SK-N-SH (cell line): ENCODE data around the gene PTTG1IP. TPM values are rescaled to one million over a fixed set of nuclear protein-coding genes. Genes with fewer than 3 reads are reported as not detected.
A peak's percentile ranks its signal among the peaks of the same experiment; 100 is the strongest.

Experiments
- CTCF ChIA-PET: fragments of 300-600, 350-600 bp; formaldehyde crosslinking; extraction: SDS; loops from one replicate; lab custom pipeline; 2021; lab: Yijun Ruan, JAX
- POLR2A ChIA-PET: fragments of 350-600 bp; sonication (Branson Sonifier 250); formaldehyde crosslinking; extraction: SDS; loops from one replicate; lab custom pipeline; 2020; ENCODE audit warnings: antibody characterized with exemption, inconsistent platforms; lab: Yijun Ruan, JAX
- DNase-seq: peaks from one replicate; pipeline ENCODE4 v3.0.0; 2012
- H2AFZ ChIP-seq: fragments of 200-600 bp; sonication (generic); 2 replicates; pipeline ENCODE4 v1.8.1; 2016; ENCODE audit warnings: antibody characterized with exemption, mild to moderate bottlenecking, low read depth
- H3F3A ChIP-seq: fragments of 200-600 bp; sonication (generic); replicated peaks from 2 replicates; pipeline ENCODE3; 2016; ENCODE audit warnings: antibody characterized with exemption, mild to moderate bottlenecking; ENCODE audit not compliant: insufficient read depth
- H3K27ac ChIP-seq, 2 experiments: fragments of 200-500 bp in 1 of 2; fragments of 200-600 bp in 1 of 2; sonication (Bioruptor generic) in 1 of 2; sonication (generic), shearing (Covaris generic) in 1 of 2; 2 replicates each; pipeline versions ENCODE4 v1.5.1 to v1.6.1; 2014 to 2016; ENCODE audit warnings: low read depth in 2 of 2, inconsistent platforms in 1 of 2, low read length in 1 of 2, mild to moderate bottlenecking in 1 of 2, mixed read lengths in 1 of 2
- H3K27me3 ChIP-seq: fragments of 200-600 bp; sonication (generic), shearing (Covaris generic); 2 replicates; pipeline ENCODE4 v1.6.1; 2016; ENCODE audit warnings: mixed run types; ENCODE audit not compliant: insufficient read depth
- H3K36me3 ChIP-seq, 2 experiments: fragments of 200-500 bp in 1 of 2; fragments of 200-600 bp in 1 of 2; sonication (Bioruptor generic) in 1 of 2; sonication (generic) in 1 of 2; replicated peaks in 1 of 2; 2 replicates each; pipeline versions ENCODE3 to v1.5.1; 2014 to 2016; ENCODE audit warnings: low read length in 1 of 2, mild to moderate bottlenecking in 1 of 2; ENCODE audit not compliant: insufficient read depth in 2 of 2, control insufficient read depth in 1 of 2
- H3K4me1 ChIP-seq, 2 experiments: fragments of 200-500 bp in 1 of 2; fragments of 200-600 bp in 1 of 2; sonication (Bioruptor generic) in 1 of 2; sonication (generic), shearing (Covaris generic) in 1 of 2; 2 replicates each; pipeline versions ENCODE4 v1.5.1 to v1.6.1; 2014 to 2016; ENCODE audit warnings: low read depth in 1 of 2, low read length in 1 of 2, mixed run types in 1 of 2; ENCODE audit not compliant: insufficient read depth in 2 of 2, control insufficient read depth in 1 of 2
- H3K4me2 ChIP-seq: fragments of 200-600 bp; sonication (generic), shearing (Covaris generic); 2 replicates; pipeline ENCODE4 v1.6.1; 2017; ENCODE audit warnings: mixed run types
- H3K4me3 ChIP-seq, 2 experiments: fragments of 200-500 bp in 1 of 2; fragments of 200-600 bp in 1 of 2; sonication (Bioruptor generic) in 1 of 2; sonication (generic), shearing (Covaris generic) in 1 of 2; 2 replicates each; pipeline versions ENCODE4 v1.5.1 to v1.8.1; 2014 to 2016; ENCODE audit warnings: low read depth in 2 of 2, inconsistent platforms in 1 of 2, low read length in 1 of 2, mild to moderate bottlenecking in 1 of 2, mixed read lengths in 1 of 2, moderate library complexity in 1 of 2
- H3K79me2 ChIP-seq: fragments of 200-600 bp; sonication (generic); 2 replicates; pipeline ENCODE4 v1.8.1; 2017; ENCODE audit warnings: mild to moderate bottlenecking; ENCODE audit not compliant: insufficient read depth
- H3K9ac ChIP-seq: fragments of 200-600 bp; sonication (generic); 2 replicates; pipeline ENCODE4 v1.6.1; 2017; ENCODE audit warnings: mixed run types
- H3K9me2 ChIP-seq: fragments of 200-600 bp; sonication (generic); 2 replicates; pipeline ENCODE4 v1.6.1; 2017; ENCODE audit warnings: mixed run types
- H3K9me3 ChIP-seq: fragments of 200-600 bp; sonication (generic); 2 replicates; pipeline ENCODE4 v1.6.1; 2017; ENCODE audit warnings: mixed run types, mild to moderate bottlenecking, moderate library complexity
- H4K20me1 ChIP-seq: fragments of 200-600 bp; sonication (generic); 2 replicates; pipeline ENCODE4 v1.6.1; 2017; ENCODE audit warnings: mild to moderate bottlenecking, mixed run types; ENCODE audit not compliant: insufficient read depth
- EZH2phosphoT487 ChIP-seq: fragments of 200-600 bp; sonication (generic); IDR thresholded peaks from 2 replicates; pipeline ENCODE4 v1.6.1; 2017; ENCODE audit warnings: low read depth, mixed run types, mild to moderate bottlenecking, antibody characterized with exemption, moderate library complexity, borderline replicate concordance
- FOSL2 ChIP-seq: IDR thresholded peaks from 2 replicates; pipeline ENCODE4 v1.4.0; 2012; ENCODE audit warnings: low read depth, mild to moderate bottlenecking, moderate library complexity, borderline replicate concordance
- FOXJ3 ChIP-seq: sonication (generic); formaldehyde crosslinking; IDR thresholded peaks from 2 replicates; pipeline ENCODE4 v1.5.1; 2020; ENCODE audit warnings: mild to moderate bottlenecking, missing genetic modification reagents
- GABPA ChIP-seq: IDR thresholded peaks from 2 replicates; pipeline ENCODE4 v1.4.0; 2012; ENCODE audit warnings: low read depth, mild to moderate bottlenecking
- MXI1 ChIP-seq: IDR thresholded peaks from 2 replicates; pipeline ENCODE4 v1.6.1; 2012; ENCODE audit warnings: mild to moderate bottlenecking, low read depth, low read length, improper control_type of control experiment
- NRF1 ChIP-seq: IDR thresholded peaks from 2 replicates; pipeline ENCODE4 v1.6.1; 2012; ENCODE audit warnings: low read depth, mild to moderate bottlenecking, low read length
- RAD21 ChIP-seq: IDR thresholded peaks from 2 replicates; pipeline ENCODE4 v1.6.1; 2012; ENCODE audit warnings: mild to moderate bottlenecking, low read length
- SIN3A ChIP-seq: IDR thresholded peaks from 2 replicates; pipeline ENCODE4 v1.6.1; 2012; ENCODE audit warnings: low read depth, mild to moderate bottlenecking, low read length, moderate library complexity, borderline replicate concordance
- WGBS: methylation state at CpG from one replicate; pipeline ENCODE4 v1.1.6; 2017; ENCODE audit warnings: low lambda C conversion rate; 5-methylcytosine and 5-hydroxymethylcytosine counted together
- polyA plus RNA-seq, 3 experiments: library from polyadenylated mRNA; depleted of rRNA; stranded (reverse); fragments of >200 nt; gene quantifications; 2 replicates each; pipeline ENCODE4 v1.2.3, GENCODE V29; 2012
- TF ChIP-seq, protein P1 (sequence below): IDR thresholded peaks from 2 replicates; pipeline ENCODE4 v1.6.1; 2012; ENCODE audit warnings: mild to moderate bottlenecking, low read depth, low read length, moderate library complexity
- TF ChIP-seq, protein P2 (sequence below): IDR thresholded peaks from 2 replicates; pipeline ENCODE4 v1.4.0; 2012; ENCODE audit warnings: low read depth, borderline replicate concordance
- TF ChIP-seq, protein P3 (sequence below): fragments of 150-350 bp; IDR thresholded peaks from 2 replicates; pipeline ENCODE4 v1.6.1; 2017; ENCODE audit warnings: antibody characterized with exemption, low read length, low read depth, borderline replicate concordance
- TF ChIP-seq, protein P4 (sequence below): IDR thresholded peaks from 2 replicates; pipeline ENCODE4 v1.4.0; 2012; ENCODE audit warnings: low read depth

The PTTG1IP gene
- polyA plus RNA-seq, 1 of the 3 experiments (the other 2 are of a cell fraction), result 171 TPM

DNA sequence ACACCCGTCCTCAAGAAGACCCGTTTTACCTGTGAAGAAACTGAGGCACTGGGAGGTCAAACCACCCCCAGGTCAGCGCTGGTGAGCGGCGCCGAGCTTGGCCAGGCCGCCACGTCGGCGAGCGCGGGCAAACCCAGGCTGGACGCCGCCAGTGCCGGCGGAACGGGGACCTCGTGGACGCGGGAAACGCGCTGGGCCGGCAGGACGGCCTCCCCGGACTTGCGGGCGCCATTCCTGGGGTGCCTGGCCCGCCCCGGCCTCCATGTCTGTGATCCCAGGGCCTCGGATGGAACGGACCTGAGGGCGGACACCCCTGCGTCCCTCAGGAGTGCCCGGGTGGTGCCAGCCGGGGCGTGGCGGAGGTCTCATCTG lies 54.9 kb downstream of the PTTG1IP start:
- ChIA-PET POLR2A (no interaction called here), CTCF (no interaction called here)
- Histone ChIP-seq H3K79me2 (peaks cover 38% of the 10 kb centered on the region), H3K4me1 (peaks cover 8 to 28% of the 10 kb centered on the region in 2 experiments; a peak in 3 of 4 replicates), H3K9me2 (no peaks in the 10 kb centered on the region), H3K27me3 (no peaks in the 10 kb centered on the region), H3K9ac (peak overlapping the region; percentile 79; the same call in 1 of the 2 replicates), H2AFZ (peak overlapping the region; percentile 78; the same call in 1 of the 2 replicates), H3K36me3 (peaks cover 0 to 3% of the 10 kb centered on the region in 2 experiments), H3F3A (peaks cover 12% of the 10 kb centered on the region), H3K27ac (peak overlapping the region in 1 of 2 experiments; percentile 76; a peak in 2 of 4 replicates), H3K4me2 (peak overlapping the region; percentile 84), H4K20me1 (peaks cover 36% of the 10 kb centered on the region), H3K9me3 (peaks cover 7% of the 10 kb centered on the region; the same call in 1 of the 2 replicates), H3K4me3 (peak overlapping the region; percentile 60 to 75)
- DNase-seq, result no peak
- TF ChIP-seq MXI1 (no peak), NRF1 (no peak), SIN3A (no peak), RAD21 (no peak), EZH2phosphoT487 (no peak), GABPA (no peak), FOSL2 (no peak)
- TF ChIP-seq, protein P1, sequence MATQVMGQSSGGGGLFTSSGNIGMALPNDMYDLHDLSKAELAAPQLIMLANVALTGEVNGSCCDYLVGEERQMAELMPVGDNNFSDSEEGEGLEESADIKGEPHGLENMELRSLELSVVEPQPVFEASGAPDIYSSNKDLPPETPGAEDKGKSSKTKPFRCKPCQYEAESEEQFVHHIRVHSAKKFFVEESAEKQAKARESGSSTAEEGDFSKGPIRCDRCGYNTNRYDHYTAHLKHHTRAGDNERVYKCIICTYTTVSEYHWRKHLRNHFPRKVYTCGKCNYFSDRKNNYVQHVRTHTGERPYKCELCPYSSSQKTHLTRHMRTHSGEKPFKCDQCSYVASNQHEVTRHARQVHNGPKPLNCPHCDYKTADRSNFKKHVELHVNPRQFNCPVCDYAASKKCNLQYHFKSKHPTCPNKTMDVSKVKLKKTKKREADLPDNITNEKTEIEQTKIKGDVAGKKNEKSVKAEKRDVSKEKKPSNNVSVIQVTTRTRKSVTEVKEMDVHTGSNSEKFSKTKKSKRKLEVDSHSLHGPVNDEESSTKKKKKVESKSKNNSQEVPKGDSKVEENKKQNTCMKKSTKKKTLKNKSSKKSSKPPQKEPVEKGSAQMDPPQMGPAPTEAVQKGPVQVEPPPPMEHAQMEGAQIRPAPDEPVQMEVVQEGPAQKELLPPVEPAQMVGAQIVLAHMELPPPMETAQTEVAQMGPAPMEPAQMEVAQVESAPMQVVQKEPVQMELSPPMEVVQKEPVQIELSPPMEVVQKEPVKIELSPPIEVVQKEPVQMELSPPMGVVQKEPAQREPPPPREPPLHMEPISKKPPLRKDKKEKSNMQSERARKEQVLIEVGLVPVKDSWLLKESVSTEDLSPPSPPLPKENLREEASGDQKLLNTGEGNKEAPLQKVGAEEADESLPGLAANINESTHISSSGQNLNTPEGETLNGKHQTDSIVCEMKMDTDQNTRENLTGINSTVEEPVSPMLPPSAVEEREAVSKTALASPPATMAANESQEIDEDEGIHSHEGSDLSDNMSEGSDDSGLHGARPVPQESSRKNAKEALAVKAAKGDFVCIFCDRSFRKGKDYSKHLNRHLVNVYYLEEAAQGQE, result no peak
- no CpG with 5 or more reads among the region's 37 CpGs for WGBS

DNA sequence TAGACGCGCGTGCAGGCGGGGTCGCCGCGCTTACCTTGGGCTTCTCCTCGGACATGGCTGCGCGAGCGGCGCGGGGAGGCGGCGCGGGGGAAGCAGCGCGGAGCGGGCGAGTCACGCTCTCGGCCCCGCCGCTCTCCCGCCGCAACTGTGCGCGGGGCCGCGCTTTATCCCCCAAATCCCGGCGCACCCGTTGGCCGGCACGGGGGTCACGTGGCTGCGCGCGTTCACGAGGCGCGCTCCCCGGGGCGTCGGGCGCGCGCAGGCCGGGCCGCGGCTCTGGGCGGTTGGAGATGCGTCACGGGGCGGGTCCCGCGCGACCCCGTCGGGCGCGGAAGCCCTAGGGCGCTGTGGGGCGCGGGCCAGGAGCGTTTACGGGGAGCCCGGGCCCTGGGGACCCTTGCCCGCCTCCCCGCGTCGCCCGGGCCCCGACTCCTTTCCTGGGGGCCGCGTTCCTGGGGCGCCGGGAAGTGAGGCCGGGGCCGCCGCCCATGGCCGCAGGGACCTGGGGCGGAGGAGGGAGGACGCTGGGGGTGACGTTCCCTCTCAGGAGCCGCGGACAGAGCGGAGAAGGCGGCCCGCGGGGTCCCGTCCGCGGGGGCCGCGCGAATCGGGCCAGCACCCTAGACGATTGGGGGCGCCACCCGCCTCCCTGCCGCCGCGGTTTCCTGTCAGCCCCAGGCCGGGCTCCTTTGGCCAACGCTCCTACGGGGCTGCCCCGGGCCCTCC lies 55.4 kb downstream of the PTTG1IP start, which contains the start of gene SUMO3:
Gene SUMO3 (minus strand): TSS at position 149 of the 726 bp plus-strand sequence. CDS start 94 bp downstream, at position 55.
- peaks cover 12% of the 10 kb centered on the region for H3F3A ChIP-seq
- CTCF ChIA-PET, result interaction anchor here (0.6 kb wide), 1 partner anchor 114 kb away, joined by 3 read pairs; no protein-coding TSS in a partner anchor
- no peaks in the 10 kb centered on the region for H3K9me2 ChIP-seq
- peaks cover 6% of the 10 kb centered on the region; the same call in 1 of the 2 replicates for H3K9me3 ChIP-seq
- WGBS, result 0% methylated on average over 11 of the region's 108 CpGs
- H3K9ac ChIP-seq, result peak within 1 kb of the TSS; percentile 79
- H3K27me3 ChIP-seq, result no peaks in the 10 kb centered on the region
- H2AFZ ChIP-seq, result peak within 1 kb of the TSS; percentile 78; the same call in 1 of the 2 replicates
- POLR2A ChIA-PET, result interaction anchor here (0.9 kb wide), 2 partner anchors 10 to 17 kb away, joined by 3 to 4 read pairs; partner anchors contain the start of gene UBE2G2
- peak within 1 kb of the TSS; percentile 75 to 87 for H3K4me3 ChIP-seq
- peaks cover 38% of the 10 kb centered on the region for H4K20me1 ChIP-seq
- DNase-seq, result peak; percentile 98
- peaks cover 44% of the 10 kb centered on the region for H3K79me2 ChIP-seq
- H3K27ac ChIP-seq, result peak within 1 kb of the TSS in 1 of 2 experiments; percentile 88; a peak in 3 of 4 replicates
- H3K4me1 ChIP-seq, result peaks cover 8 to 28% of the 10 kb centered on the region in 2 experiments; a peak in 3 of 4 replicates
- H3K36me3 ChIP-seq, result peaks cover 0 to 5% of the 10 kb centered on the region in 2 experiments
- peak within 1 kb of the TSS; percentile 96 for H3K4me2 ChIP-seq
- TF ChIP-seq, protein P1, result no peak
- no peak for TF ChIP-seq GABPA
- TF ChIP-seq, protein P2, sequence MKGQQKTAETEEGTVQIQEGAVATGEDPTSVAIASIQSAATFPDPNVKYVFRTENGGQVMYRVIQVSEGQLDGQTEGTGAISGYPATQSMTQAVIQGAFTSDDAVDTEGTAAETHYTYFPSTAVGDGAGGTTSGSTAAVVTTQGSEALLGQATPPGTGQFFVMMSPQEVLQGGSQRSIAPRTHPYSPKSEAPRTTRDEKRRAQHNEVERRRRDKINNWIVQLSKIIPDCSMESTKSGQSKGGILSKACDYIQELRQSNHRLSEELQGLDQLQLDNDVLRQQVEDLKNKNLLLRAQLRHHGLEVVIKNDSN, result peak; percentile 90
- TF ChIP-seq, protein P3, sequence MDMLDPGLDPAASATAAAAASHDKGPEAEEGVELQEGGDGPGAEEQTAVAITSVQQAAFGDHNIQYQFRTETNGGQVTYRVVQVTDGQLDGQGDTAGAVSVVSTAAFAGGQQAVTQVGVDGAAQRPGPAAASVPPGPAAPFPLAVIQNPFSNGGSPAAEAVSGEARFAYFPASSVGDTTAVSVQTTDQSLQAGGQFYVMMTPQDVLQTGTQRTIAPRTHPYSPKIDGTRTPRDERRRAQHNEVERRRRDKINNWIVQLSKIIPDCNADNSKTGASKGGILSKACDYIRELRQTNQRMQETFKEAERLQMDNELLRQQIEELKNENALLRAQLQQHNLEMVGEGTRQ, result peak; percentile 73
- TF ChIP-seq, protein P4, sequence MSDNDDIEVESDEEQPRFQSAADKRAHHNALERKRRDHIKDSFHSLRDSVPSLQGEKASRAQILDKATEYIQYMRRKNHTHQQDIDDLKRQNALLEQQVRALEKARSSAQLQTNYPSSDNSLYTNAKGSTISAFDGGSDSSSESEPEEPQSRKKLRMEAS, result peak; percentile 3; the same call in 1 of the 2 replicates
- no peak for TF ChIP-seq FOXJ3 (CRISPR knock-in tag)
